GM21717 (cell line): ENCODE measurements around the gene TMC6.
"Not testable (repeated sequence)": the region's sequence is repeated elsewhere in the genome, so short reads cannot be mapped to it uniquely, and the experiment has no call there.

Experiments
- ATAC-seq: cut with Tn5 transposase; IDR thresholded peaks from one replicate; pipeline ENCODE4 v1.9.1; 2021; ENCODE audit warnings: mild to moderate bottlenecking, moderate library complexity; ENCODE audit not compliant: unreplicated experiment

Gene TMC6

GRCh38 chr17:78125138-78125913 lies 3.2 kb downstream of the TMC6 start:
- ATAC-seq, result no peak

- ATAC-seq, result no peak
These were observed 3.8 kb downstream of the TMC6 start for GRCh38 chr17:78124836-78125137.

- ATAC-seq, result no peak
These were observed 4.3 kb downstream of the TMC6 start for GRCh38 chr17:78124081-78124835.

DNA sequence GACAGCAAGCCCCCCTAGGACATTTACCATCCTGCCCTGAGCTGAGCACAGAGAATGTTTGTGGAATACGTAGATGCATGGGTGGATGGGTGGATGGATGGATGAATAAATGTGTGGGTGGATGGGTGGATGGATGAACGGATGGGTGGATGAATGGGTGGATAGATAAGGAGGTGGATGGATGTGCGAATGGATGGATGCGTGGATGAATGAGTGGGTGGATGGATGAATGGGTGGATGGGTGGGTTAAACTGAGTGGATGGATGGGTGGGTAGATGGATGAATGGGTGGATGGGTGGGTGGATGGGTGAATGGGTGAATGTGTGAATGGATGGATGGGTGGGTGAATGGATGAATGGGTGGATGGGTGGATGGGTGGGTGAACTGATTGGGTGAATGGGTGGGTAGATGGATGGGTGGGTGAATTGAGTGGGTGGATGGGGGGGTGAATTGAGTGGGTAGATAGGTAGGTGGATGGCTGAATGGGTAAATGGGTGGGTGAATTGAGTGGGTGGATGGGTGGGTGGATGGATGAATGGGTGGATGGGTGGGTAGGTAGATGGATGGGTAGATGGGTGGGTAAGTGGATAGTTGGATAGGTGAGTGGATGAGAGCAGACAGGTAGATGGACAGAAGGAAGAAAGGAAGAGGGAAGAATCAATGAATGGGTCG lies 5.2 kb downstream of the TMC6 start:
- no peak for ATAC-seq

DNA sequence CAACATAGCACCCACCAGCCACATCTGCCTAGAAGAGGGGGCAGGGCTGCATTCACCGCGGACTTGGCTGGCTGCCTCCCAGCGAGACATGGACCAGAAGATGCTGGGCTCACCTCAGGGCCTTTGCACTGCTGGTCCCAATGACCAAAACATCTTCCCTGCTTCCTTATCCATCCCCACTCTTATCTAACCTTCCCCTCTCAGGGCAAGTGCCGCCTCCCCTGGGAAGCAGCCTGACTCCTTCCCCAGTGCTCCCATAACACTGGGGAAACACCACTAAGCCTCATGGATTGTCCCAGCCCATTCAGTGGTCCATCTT lies 5.7 kb downstream of the TMC6 start:
- ATAC-seq, result no peak

DNA sequence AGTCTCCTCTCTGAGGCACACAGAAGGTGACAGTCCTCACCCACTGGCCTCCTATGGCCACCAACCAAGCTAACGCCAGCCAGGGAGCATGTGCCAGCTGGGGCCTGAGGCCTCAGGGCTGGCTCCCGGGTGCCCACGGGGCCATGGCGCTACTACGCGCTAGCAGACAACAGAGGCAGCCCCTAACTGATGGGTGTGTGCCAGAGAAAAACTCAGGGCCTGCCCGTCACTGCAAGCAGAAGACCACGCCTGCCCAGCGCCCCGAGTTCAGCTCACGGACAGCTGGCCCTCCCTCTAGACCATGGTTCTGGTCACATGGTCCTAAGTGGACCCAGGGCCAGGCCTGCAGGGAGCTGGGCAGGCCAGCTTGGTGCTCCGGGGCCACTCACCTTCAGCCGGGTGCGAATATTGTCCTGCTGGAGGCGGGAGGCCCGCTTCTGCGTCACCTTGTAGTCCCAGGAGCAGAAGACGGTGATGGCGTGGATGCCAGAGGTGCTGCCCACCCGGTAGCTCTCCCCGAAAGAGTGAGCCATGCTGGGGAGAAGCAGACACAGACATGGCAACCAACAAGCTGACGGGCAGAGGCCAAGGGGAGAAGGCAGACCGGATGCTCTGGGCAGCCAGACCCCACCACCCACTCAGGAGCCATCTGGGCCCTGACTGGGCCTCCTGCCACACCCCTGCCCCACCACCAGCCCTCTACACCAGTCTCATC lies 6.2 kb downstream of the TMC6 start:
- ATAC-seq, result no peak

DNA sequence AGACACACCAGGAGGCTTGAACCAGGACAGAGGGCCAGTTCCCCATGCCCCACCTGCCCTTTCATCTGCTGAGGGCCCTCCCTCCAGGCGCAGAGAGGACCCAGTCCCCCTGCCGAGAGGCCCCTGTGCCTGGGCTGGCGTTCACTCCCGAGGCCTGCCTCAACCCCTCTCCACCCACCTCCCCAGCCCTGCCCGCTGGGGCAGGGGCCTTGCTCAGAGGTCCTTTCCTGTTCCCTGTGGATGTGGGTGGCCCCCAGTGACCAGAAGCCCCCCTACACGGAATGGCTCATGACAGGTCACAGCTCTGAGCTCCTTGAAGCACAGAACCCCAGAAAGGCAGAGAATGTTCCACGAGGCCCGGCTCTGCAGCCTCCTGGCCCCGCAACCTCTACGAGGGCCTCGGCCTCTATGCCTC lies 6.7 kb downstream of the TMC6 start:
- ATAC-seq, result no peak

DNA sequence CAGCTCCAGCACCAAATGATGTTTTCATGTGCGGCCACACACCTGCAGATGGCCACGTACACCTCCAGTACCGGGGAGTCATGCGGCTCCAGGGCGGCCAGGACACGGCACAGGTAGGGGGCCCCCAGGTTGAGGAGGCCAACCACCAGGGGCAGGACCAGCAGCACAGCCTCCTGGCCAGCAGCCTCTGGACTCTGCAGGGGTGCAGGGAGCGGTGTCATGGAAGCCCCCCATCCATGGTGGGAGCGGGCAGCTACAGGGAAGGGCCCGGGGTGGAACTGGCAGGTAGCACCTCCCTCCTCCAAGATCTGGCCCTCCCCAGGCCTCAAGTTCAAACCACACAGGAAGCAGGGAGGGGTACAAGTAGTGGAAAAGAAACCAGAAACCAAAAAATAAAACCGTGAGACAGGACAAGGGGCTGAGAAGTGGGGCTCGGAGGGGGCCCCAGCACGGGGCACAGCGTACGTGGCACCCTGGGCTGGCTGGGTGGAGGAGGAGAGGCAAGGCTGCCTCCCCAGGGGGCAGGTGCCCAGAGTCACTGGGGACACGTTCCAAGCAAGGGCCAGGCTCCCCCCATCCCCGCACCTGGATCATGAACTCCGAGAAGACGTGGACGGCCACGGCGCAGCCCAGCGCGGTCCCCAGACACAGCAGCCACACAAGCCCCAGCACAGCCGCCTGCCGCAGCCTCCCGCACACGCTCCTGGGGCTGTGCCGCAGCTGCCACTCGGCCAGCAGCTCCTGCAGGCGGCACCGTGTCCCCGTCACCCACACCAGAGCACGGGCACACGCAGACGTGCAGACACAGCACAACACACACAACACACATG lies 7.4 kb downstream of the TMC6 start:
- ATAC-seq, result no peak

- ATAC-seq, result no peak
These were observed 8.0 kb downstream of the TMC6 start for GRCh38 chr17:78120537-78120936.

DNA sequence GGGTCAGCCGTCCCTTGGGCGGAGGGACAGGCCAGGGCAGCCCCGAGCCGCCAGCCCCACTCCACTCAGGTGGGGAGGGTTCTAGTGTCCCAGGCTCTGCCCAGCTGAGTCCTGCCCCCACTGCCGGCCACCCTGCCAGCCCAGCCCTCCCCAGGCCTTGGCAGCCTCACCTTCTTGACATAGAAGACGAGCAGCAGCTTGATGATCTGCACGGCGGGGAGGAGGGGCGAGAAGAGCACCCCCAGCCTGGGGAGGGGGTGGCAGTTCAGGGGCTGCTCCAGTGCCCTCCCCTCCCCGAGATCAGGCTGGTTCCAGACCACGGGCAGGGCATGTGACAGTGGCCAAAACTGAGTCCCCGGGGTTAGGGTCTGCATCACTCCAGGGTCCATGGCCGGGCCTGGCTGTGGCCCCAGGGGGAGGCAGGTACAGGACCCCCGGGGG lies 9.7 kb downstream of the TMC6 start:
- ATAC-seq, result no peak

- no peak for ATAC-seq
These were observed 11.3 kb downstream of the TMC6 start for GRCh38 chr17:78117027-78117981.

GRCh38 chr17:78116411-78116810 lies 12.1 kb downstream of the TMC6 start:
- no peak for ATAC-seq

DNA sequence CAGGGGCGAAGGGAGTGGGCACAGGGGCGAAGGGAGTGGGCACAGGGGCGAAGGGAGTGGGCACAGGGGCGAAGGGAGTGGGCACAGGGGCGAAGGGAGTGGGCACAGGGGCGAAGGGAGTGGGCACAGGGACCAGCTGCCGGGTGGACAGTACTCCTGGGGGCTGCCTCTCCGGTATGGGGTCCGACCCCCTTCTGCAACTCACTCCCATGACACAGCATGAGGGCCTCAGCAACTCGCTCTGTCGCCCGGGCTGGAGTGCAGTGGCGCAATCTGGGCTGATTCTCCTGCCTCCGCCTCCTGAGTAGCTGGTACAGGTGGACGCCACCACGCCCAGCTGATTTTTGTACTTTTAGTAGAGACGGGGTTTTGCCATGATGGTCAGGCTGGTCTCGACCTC lies 12.8 kb downstream of the TMC6 start:
- not testable (repeated sequence) for ATAC-seq

DNA sequence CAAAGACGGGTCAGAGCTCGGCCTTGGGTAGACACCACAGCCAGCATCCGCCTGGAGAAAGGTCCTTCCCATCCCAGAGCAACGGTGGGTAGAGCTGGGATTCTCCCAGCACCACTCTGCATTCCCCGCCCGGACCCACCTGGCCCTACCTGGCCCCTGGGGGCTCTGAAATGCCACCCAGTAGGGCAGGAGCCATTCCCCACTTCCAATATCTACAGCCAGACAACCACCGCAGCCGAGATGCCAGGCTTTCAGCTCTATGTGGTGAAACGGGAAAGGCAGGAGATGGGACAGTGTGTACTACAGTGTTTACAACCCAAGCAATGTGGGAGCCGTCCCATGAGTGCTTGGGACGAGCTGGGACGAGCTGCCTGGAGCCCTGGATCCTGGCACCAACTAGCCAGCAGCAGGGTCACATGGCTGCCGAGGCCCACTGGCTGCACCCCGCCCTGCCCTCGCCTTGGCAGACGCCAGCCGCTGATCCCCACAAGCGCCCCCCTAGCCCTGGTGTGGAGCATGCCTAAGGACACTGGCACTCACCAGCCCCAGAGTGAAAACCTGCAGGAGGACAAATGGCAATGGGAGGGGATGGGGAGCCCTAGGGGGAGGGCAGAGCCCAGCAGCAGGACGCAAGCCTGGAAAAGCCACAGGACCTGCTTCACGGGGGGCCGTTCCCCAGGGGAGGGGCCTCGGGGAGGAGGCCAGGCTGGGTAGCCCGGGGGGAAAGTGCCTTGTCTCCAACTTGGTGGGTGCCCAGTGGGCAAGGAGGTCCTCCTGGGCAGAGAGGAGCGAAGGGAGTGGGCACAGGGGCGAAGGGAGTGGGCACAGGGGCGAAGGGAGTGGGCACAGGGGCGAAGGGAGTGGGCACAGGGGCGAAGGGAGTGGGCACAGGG lies 13.5 kb downstream of the TMC6 start:
- ATAC-seq, result no peak

- no peak for ATAC-seq
These were observed 14.5 kb downstream of the TMC6 start for GRCh38 chr17:78113804-78114785.

GRCh38 chr17:78112518-78113471 lies 15.8 kb downstream of the TMC6 start:
- no peak for ATAC-seq
